ENCODE results near the gene ODC1. TPM values are rescaled to one million over a fixed set of nuclear protein-coding genes. Genes with fewer than 3 reads are reported as not detected.

ODC1 gene
- total RNA-seq, 1 donor from 2014 or later = 33.1 TPM

GRCh38 chr2:10426726-10427617, 21.2 kb downstream of the ODC1 start:
- no peak for ATAC-seq
- intact Hi-C loops (cut with DNase I) = no loop called here
- DNase-seq (ENCODE audit: low spot score) = no peak

GRCh38 chr2:10425699-10426098, 22.4 kb downstream of the ODC1 start:
- ATAC-seq (no peak), DNase-seq (ENCODE audit: low spot score) (no peak)
- intact Hi-C loops (cut with DNase I) = no loop called here

- no peak for ATAC-seq
- no peak for DNase-seq (ENCODE audit: low spot score)
- intact Hi-C loops (cut with DNase I) = no loop called here
These were observed 23.1 kb downstream of the ODC1 start for GRCh38 chr2:10424916-10425505.

- ATAC-seq (no peak), DNase-seq (ENCODE audit: low spot score) (no peak)
- intact Hi-C loops (cut with DNase I) = no loop called here
These were observed 24.1 kb downstream of the ODC1 start for GRCh38 chr2:10424051-10424450.

GRCh38 chr2:10423400-10423774, 24.7 kb downstream of the ODC1 start:
- intact Hi-C loops (cut with DNase I) = no loop called here
- ATAC-seq (no peak), DNase-seq (ENCODE audit: low spot score) (no peak)

- intact Hi-C loops (cut with DNase I) = no loop called here
- ATAC-seq (no peak), DNase-seq (ENCODE audit: low spot score) (no peak)
These were observed 25.3 kb downstream of the ODC1 start for GRCh38 chr2:10422732-10423399.

GRCh38 chr2:10422251-10422650, 25.9 kb downstream of the ODC1 start:
- DNase-seq (ENCODE audit: low spot score) = no peak
- intact Hi-C loops (cut with DNase I) = no loop called here
- ATAC-seq = no peak

GRCh38 chr2:10419553-10420257, 28.4 kb downstream of the ODC1 start:
- ATAC-seq = no peak
- DNase-seq (ENCODE audit: low spot score) = no peak
- intact Hi-C loops (cut with DNase I) = no loop called here

GRCh38 chr2:10417551-10418335, 30.4 kb downstream of the ODC1 start:
- intact Hi-C loops (cut with DNase I) = no loop called here
- ATAC-seq (no peak), DNase-seq (ENCODE audit: low spot score) (no peak)

- ATAC-seq (no peak), DNase-seq (ENCODE audit: low spot score) (no peak)
- intact Hi-C loops (cut with DNase I) = no loop called here
These were observed 32.5 kb downstream of the ODC1 start for GRCh38 chr2:10415640-10416039.

GRCh38 chr2:10415048-10415447, 33.1 kb downstream of the ODC1 start:
- no peak for ATAC-seq
- intact Hi-C loops (cut with DNase I) = no loop called here

GRCh38 chr2:10414591-10414990, 33.5 kb downstream of the ODC1 start:
- intact Hi-C loops (cut with DNase I) = no loop called here
- no peak for DNase-seq (ENCODE audit: low spot score)
- no peak for ATAC-seq

More at GRCh38 chr2:10415048-10415447, 33.1 kb downstream of the ODC1 start:
- DNase-seq (ENCODE audit: low spot score) = no peak

- intact Hi-C loops (cut with DNase I) = no loop called here
- ATAC-seq = no peak
- DNase-seq (ENCODE audit: low spot score) = no peak
These were observed 34.1 kb downstream of the ODC1 start for GRCh38 chr2:10413991-10414451.

GRCh38 chr2:10413503-10413902, 34.6 kb downstream of the ODC1 start:
- intact Hi-C loops (cut with DNase I) = no loop called here
- no peak for ATAC-seq
- DNase-seq (ENCODE audit: low spot score) = no peak

GRCh38 chr2:10412380-10412779, 35.7 kb downstream of the ODC1 start:
- DNase-seq (ENCODE audit: low spot score) (no peak), ATAC-seq (peak; percentile 33)
- intact Hi-C loops (cut with DNase I) = no loop called here

- intact Hi-C loops (cut with DNase I) = no loop called here
- ATAC-seq = no peak
- no peak for DNase-seq (ENCODE audit: low spot score)
These were observed 36.6 kb downstream of the ODC1 start for GRCh38 chr2:10411557-10411956.

- intact Hi-C loops (cut with DNase I) = no loop called here
- ATAC-seq = no peak
- DNase-seq (ENCODE audit: low spot score) = no peak
These were observed 37.2 kb downstream of the ODC1 start for GRCh38 chr2:10410823-10411437.
